ENCODE measurements around the gene ERC1. TPM values are rescaled to one million over a fixed set of nuclear protein-coding genes. Genes with fewer than 3 reads are reported as not detected.

The ERC1 gene
- total RNA-seq, 1 experiment from 2014 or later, result 40.4 TPM

DNA sequence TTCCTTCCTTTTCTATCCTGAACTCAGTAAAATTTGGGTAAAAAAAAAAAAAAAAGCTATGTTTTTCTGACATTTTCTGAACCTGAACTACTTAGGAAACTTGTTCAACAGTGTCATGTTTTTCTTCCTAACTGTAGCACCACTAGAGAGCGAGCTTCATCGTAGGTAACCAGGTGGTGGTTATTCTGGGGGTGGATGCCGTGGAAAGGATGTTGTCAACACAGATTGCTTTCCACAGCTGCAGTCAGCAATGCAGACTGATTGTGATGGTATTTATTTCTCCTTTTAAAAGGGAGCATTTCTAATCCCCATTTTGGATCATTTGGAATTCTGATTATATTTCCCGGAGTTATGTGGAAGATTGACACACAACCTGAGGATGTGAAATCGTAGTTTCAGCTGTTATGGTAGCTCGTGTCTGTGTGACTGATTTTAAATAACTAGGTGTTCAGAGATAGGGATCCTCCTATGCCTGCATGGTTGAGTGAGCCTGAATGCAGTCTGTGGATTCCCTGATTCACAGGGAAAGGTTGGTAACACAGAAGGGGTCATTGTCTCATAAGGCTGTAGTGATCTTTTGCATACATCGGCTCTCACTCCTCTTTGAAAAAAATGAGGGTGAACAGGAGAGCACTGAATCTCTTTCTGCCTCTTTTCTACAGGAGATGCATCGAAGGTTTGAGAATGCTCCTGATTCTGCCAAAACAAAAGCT lies 113.2 kb downstream of the ERC1 start:
- intact Hi-C loops (cut with micrococcal nuclease; ENCODE audit: unreplicated experiment) (no loop called here), in situ Hi-C loops (cut with HindIII; ENCODE audit: low pct_unique_long_range_greater_than_20kb, low sequenced_read_pairs) (no loop called here)
- H3K4me3 ChIP-seq (ENCODE audit: low read depth in 2 of 2, low read length in 2 of 2), result no peak overlapping the region
- ATAC-seq (no peak), DNase-seq (ENCODE audit: low read depth, low spot score) (no peak)
- no peaks in the 10 kb centered on the region for H3K27me3 ChIP-seq (ENCODE audit: control insufficient read depth, insufficient read depth, low read length)
- no TSS peak for BruUV-seq (replicated peaks)
- H3K9me3 ChIP-seq (ENCODE audit: control insufficient read depth, insufficient read depth, low read depth, low read length), result no peaks in the 10 kb centered on the region
- no peak overlapping the region for H3K27ac ChIP-seq (ENCODE audit: low read length)
- no peaks in the 10 kb centered on the region for H3K4me1 ChIP-seq (ENCODE audit: control insufficient read depth, insufficient read depth, low read length)
- POLR2A ChIA-PET, result no interaction called here
- H3K36me3 ChIP-seq (ENCODE audit: control insufficient read depth, insufficient read depth, low read length), result no peaks in the 10 kb centered on the region; the same call in 1 of the 2 replicates
- CTCF ChIA-PET, result interaction anchor here (0.6 kb wide), 1 partner anchor 12 kb away, joined by 4 read pairs; no protein-coding TSS in a partner anchor
- TF ChIP-seq, protein P1, sequence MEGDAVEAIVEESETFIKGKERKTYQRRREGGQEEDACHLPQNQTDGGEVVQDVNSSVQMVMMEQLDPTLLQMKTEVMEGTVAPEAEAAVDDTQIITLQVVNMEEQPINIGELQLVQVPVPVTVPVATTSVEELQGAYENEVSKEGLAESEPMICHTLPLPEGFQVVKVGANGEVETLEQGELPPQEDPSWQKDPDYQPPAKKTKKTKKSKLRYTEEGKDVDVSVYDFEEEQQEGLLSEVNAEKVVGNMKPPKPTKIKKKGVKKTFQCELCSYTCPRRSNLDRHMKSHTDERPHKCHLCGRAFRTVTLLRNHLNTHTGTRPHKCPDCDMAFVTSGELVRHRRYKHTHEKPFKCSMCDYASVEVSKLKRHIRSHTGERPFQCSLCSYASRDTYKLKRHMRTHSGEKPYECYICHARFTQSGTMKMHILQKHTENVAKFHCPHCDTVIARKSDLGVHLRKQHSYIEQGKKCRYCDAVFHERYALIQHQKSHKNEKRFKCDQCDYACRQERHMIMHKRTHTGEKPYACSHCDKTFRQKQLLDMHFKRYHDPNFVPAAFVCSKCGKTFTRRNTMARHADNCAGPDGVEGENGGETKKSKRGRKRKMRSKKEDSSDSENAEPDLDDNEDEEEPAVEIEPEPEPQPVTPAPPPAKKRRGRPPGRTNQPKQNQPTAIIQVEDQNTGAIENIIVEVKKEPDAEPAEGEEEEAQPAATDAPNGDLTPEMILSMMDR (IDR thresholded peaks at IDR 0.05), result no peak
- TF ChIP-seq, protein P2, sequence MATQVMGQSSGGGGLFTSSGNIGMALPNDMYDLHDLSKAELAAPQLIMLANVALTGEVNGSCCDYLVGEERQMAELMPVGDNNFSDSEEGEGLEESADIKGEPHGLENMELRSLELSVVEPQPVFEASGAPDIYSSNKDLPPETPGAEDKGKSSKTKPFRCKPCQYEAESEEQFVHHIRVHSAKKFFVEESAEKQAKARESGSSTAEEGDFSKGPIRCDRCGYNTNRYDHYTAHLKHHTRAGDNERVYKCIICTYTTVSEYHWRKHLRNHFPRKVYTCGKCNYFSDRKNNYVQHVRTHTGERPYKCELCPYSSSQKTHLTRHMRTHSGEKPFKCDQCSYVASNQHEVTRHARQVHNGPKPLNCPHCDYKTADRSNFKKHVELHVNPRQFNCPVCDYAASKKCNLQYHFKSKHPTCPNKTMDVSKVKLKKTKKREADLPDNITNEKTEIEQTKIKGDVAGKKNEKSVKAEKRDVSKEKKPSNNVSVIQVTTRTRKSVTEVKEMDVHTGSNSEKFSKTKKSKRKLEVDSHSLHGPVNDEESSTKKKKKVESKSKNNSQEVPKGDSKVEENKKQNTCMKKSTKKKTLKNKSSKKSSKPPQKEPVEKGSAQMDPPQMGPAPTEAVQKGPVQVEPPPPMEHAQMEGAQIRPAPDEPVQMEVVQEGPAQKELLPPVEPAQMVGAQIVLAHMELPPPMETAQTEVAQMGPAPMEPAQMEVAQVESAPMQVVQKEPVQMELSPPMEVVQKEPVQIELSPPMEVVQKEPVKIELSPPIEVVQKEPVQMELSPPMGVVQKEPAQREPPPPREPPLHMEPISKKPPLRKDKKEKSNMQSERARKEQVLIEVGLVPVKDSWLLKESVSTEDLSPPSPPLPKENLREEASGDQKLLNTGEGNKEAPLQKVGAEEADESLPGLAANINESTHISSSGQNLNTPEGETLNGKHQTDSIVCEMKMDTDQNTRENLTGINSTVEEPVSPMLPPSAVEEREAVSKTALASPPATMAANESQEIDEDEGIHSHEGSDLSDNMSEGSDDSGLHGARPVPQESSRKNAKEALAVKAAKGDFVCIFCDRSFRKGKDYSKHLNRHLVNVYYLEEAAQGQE (IDR thresholded peaks at IDR 0.05; ENCODE audit: insufficient read depth in 1 of 2, low read depth in 2 of 2, low read length in 1 of 2), result no peak
- no peak for TF ChIP-seq SIN3A (IDR thresholded peaks at IDR 0.05; ENCODE audit: borderline replicate concordance, insufficient read depth, low read depth, low read length)

DNA sequence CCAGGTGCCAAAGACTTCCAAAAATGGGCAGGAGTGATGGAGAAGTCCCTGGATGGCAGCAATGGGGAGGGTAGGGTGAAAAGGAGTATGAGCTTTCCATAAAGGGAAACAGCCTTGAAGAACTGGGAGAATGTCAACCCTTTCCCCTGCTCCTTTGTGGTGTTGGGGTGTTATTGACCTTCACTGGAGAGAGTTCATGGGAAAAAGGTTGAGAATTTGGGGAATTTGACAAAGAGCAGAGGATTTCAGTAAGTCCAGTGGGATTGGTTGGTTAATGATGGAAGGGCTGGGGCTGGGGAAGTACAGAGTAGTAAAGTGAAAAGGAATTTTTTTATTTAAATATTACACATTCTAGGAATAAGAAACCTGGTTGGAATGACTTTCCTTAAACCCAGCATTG lies 116.6 kb downstream of the ERC1 start:
- Histone ChIP-seq H3K9me3 (ENCODE audit: control insufficient read depth, insufficient read depth, low read depth, low read length) (no peaks in the 10 kb centered on the region), H3K27me3 (ENCODE audit: control insufficient read depth, insufficient read depth, low read length) (no peaks in the 10 kb centered on the region), H3K4me1 (ENCODE audit: control insufficient read depth, insufficient read depth, low read length) (no peaks in the 10 kb centered on the region), H3K4me3 (ENCODE audit: low read depth in 2 of 2, low read length in 2 of 2) (no peak overlapping the region), H3K27ac (ENCODE audit: low read length) (no peak overlapping the region), H3K36me3 (ENCODE audit: control insufficient read depth, insufficient read depth, low read length) (no peaks in the 10 kb centered on the region; the same call in 1 of the 2 replicates)
- no peak for DNase-seq (ENCODE audit: low read depth, low spot score)
- intact Hi-C loops (cut with micrococcal nuclease; ENCODE audit: unreplicated experiment), result no loop called here
- no peak for ATAC-seq
- in situ Hi-C loops (cut with HindIII; ENCODE audit: low pct_unique_long_range_greater_than_20kb, low sequenced_read_pairs), result no loop called here
- POLR2A ChIA-PET, result no interaction called here
- CTCF ChIA-PET, result no interaction called here
- BruUV-seq (replicated peaks), result no TSS peak
- TF ChIP-seq, protein P2 (IDR thresholded peaks at IDR 0.05; ENCODE audit: insufficient read depth in 1 of 2, low read depth in 2 of 2, low read length in 1 of 2), result no peak
- TF ChIP-seq, protein P1 (IDR thresholded peaks at IDR 0.05), result no peak
- no peak for TF ChIP-seq SIN3A (IDR thresholded peaks at IDR 0.05; ENCODE audit: borderline replicate concordance, insufficient read depth, low read depth, low read length)
- no peak for TF ChIP-seq POLR2AphosphoS5 (IDR thresholded peaks at IDR 0.05; ENCODE audit: low read depth, low read length)
- no peak for TF ChIP-seq TCF7L2 (IDR thresholded peaks at IDR 0.05; ENCODE audit: low read depth, low read length)
